ENCODE data around the gene DCDC2C.

- TF ChIP-seq EZH2 (IDR thresholded peaks at IDR 0.05; ENCODE audit: low read length, missing control alignments) (no peak), CTCF (conservative IDR thresholded peaks at IDR 0.05 in 1 of 2, IDR thresholded peaks at IDR 0.05 in 1 of 2; ENCODE audit: low read depth in 1 of 2, low read length in 2 of 2) (no peak)
Observed at GRCh38 chr2:3747032-3747654, 43.8 kb downstream of the DCDC2C start.

All from fibroblast of lung (primary cell).